ENCODE measurements around the gene BCL11B. TPM values are rescaled to one million over a fixed set of nuclear protein-coding genes. Genes with fewer than 3 reads are reported as not detected.
"Not testable (repeated sequence)": the region's sequence is repeated elsewhere in the genome, so short reads cannot be mapped to it uniquely, and the experiment has no call there.

BCL11B gene
- polyA plus RNA-seq, 4 donors, result 0.60 to 3.1 (median 2.5) TPM

DNA sequence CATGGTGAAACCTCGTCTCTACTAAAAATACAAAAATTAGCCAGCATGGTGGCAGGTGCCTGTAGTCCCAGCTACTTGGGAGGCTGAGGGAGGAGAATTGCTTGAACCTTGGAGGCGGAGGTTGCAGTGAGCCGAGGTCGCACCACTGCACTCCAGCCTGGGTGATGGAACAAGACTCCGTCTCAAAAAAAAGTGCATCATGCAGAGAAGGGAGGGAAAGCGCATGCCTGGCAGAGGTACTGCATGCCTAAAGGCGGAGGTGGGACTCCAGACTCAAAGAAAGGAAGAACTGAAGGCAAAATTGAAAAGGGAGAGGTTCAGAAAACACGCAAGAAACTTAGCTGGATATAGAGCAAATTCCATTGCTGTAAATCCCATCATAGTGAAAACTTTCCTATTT, 85.7 kb downstream of the BCL11B start:
- not testable (repeated sequence) for DNase-seq (ENCODE audit: low read depth in 4 of 4, low spot score in 3 of 4)

DNA sequence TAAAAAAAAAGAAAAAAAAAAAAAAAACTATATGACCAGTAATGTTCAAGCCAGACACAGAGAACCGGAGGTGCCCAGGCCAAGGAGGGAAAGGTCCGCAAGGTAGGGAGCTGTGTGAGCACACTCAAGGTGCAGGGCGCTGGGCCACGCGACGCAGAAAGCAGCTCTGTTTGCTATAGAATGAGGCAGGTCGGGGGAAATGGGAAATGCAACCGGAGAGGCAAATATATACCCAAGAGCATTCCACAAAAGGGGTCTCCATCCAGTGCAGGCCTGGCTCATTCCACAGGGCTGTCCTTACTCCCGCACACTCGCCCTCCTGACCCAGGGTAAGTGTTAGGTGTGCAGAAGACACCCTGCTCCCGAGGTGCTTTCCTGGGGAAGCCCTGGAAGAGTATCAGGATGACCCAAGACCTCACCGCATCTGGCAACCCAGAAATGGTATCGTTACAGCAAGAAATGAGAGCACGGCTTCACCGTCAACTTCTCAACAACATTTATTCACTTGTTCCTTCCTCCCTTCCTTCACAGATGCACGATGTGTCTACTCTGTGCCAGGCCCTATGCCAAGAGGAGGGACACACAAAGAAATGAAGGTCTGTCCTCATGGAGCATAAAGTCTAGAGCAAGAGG, 86.4 kb downstream of the BCL11B start:
- DNase-seq (ENCODE audit: low read depth in 4 of 4, low spot score in 3 of 4), result no peak

DNA sequence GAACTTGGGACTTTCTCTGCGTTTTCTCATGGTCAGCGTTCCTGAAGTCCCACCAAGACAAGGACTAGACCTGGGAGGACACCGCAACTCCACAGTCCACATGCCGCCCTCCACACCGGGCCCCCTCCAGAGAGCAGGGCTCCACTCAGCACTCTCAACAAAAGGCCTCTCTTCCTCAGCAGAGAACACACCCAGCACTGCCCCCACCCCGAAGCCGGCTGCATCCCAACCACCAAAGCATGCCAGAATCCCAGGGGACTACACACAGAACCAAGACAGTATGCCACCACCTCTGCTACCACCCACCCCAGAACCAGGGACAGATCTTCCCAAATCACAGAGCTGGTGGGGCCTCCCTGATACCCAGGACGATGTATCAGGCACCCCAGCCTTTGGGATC, 88.3 kb downstream of the BCL11B start:
- no peak for DNase-seq (ENCODE audit: low read depth in 4 of 4, low spot score in 3 of 4)

DNA sequence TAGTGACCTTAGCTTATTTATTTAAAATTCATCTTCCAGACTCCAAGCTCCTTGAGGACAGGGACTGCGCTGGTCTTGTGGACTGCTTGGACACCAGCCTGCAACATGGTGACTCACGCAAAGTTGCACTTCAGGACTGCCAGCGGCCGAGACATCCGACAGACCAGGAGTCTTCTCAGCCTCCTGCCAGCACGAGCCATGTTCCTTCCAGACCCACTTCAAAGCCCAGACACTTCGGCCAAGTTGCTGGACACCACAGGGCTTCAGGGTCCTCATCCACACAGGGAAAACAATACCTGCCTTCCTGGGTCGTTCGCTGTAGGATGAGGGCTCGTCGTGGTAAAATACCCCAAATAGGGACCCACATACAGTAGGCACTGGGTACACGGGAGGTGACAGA, 88.7 kb downstream of the BCL11B start:
- no peak for DNase-seq (ENCODE audit: low read depth in 4 of 4, low spot score in 3 of 4)

DNA sequence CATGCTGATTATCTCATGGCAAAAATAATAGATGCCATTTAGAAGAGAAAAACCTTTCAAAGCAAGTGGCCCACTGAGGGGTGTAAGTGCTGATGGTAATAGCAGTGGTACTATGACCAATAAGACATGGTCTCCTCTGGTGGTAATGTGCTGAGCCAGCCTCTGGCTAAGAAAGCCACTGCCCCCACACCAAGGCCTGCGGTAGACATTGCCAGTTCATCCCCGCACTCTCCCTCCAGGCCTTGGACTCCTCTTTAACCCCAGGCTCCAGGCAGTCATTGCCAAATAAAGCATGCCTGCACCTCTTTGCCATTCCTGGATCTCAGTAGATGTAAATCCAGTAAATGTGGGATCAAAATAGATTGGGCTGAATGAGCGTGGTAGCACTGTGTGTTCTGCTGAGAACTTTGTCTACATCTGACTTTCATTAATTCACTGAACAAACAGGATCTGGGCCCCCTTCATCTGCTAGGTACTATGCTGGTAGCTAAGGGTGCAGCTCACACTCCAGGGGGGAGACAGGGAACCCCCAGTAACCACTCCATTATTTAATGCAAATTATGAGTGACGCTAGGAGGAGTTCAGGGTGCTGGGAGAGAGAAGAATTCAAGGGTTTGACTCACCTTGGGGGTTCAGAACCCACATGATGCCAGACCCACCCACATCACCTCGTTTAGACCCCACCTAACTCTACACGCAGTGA, 89.3 kb downstream of the BCL11B start:
- no peak for DNase-seq (ENCODE audit: low read depth in 4 of 4, low spot score in 3 of 4)

DNA sequence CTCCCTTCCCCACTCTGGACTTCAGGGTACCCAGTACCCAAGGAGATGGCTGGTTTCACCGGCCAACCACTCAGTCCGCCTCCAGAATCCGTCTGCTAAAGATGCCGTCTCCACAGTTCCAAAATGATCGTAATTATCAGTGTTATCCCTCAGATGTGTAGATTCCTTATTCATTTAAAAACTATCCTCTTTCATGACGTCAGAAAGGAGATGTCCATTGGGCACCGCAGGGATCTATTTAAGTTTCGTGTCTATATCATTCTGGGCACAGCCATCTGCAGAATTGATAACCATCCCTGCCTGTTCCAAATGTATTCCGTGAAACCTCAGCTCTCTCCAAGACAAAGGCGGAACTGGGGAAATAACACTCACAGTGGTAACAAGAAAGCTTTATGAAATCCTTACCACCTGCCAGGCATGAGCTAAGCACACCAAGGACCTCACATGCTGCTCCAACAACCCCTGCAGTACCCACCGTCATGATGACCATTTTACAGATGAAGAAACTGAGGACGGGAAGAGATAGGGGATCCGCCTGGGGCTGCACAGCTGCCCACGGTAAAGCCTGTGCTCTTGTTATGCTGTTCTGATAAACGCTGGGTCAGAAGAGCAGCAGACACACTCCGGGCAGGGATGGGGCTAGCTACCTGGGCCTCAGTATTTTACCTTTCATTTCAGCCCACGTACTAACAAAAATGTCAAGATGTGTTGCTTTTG, 90.0 kb downstream of the BCL11B start:
- no peak for DNase-seq (ENCODE audit: low read depth in 4 of 4, low spot score in 3 of 4)

DNA sequence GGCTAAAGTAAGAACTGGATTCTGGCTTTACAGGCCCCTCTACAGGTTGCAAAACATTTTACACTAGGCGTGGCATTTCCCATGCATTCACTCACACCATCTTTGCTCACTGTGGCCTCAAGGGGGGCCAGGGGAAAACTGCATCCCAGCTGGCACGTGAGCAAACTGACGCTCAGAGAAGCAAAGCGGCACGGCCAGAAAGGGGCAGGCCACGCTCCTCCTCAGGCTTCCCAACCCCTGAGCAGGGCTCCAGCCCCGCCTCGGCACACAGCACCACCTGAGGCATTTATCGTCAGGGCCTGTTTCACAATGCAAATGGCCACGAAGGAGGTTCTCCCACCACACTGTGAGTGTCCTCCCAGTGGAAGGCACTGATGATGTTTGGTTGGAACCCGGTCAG, 90.8 kb downstream of the BCL11B start:
- DNase-seq (ENCODE audit: low read depth in 4 of 4, low spot score in 3 of 4), result no peak

DNA sequence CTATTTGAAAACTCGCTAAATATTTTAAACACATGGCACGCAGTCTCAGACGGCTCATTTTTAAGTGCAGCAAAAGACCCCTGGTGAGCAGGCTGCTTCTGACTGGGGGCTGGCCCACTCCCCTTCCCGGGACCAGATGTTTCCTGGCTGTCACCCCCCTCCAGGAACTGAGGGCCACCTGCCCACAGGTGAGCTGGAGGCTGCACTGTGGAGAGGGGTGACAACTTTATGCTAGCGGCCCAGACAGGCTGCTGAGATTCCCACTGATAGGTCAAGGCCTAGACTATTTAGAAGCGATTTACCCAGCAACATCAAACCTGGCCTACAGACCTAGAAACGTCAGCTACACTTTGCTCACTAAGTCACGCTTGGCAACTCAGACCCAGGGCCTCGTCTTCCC, 92.1 kb downstream of the BCL11B start:
- no peak for DNase-seq (ENCODE audit: low read depth in 4 of 4, low spot score in 3 of 4)

DNA sequence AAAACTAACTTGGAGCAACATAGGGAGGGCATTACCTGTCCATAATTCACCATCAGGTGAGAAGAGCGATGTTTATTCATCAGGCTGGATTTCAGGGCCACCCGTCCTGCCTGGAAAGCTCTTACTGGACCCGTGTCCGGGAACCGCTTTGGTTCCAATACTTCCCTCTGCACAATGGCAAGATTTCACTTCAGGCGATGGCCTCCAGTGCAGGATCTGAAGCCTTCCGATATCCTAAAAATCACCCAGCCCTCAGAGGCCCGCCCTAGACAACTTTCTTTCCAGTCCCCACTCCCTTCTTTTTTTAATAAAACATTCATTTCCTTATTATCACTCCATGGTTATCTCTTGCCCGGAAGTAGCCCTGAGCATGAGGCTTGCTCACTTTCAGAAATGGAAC, 92.5 kb downstream of the BCL11B start:
- no peak for DNase-seq (ENCODE audit: low read depth in 4 of 4, low spot score in 3 of 4)

DNA sequence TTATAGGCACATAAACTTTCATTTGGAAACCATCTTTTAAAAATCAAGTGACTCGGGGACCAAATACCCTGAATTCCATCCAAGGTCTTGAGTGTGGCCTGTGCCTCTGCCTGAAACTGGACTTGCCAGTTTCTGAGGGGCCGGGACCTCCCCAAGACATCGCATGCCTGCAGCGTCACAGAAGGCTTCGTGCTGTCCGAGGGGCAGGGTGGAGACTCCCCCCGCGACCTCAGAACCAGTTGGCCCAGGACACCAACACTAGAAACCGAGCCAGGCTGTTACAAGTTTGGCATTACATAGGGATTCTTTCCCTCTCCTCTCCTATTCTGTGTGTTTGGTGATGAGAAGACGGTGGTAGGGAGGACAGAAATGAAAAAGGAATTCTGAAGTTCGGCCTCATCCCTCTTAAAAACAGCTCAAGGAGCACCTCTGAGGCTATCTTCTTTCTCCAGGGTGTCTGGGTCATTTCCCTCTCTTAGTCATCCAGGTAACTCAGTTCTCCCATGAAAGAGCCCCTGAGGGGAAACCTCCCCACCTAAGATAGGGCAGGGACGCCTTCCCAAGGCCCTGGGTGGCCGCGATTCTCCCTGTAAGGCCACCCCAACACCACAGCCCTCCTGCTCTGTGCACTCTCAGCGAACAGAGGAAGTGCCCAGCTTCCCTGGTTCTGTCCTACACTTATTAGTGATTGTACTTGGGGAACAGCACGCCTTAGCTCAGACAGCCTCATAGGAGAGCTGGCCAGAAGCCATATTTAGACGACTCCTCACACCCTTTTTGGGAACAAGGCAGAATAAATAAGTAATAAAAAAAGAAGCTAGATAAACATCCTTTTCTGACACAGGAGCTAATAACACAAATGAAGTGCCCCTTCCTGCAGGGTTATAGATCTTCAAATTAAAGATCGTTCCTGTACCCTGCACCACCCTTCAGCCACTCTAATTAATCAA, 93.8 kb downstream of the BCL11B start:
- DNase-seq (ENCODE audit: low read depth in 4 of 4, low spot score in 3 of 4), result no peak

DNA sequence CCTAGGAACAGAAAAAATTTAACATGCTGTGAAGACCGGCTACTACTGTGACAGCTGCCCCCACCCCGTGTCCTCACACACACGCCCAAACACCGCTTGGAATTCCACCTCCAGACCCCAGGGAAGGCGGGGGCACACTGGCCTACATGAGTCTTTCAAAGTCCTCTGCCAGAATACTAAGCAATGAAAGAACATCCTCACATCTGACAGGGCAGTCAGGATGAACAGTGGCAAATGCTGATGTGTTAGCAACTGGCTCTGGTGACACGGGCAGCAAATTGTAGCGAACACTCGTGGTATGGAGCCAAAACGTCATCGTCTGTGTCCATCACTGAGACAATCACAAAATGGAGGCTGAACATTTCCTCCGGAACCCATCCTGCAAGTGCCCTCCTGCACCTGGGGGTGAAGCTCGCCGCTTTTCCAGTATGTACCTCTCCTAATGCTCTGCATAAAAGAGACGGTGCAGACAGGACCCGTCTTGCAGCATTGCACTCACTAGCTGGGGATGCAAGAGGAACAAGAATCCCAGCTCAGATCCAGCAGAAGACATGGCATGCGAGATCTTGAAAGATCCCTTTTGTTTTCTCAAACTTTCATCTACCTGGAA, 94.8 kb downstream of the BCL11B start:
- no peak for DNase-seq (ENCODE audit: low read depth in 4 of 4, low spot score in 3 of 4)

DNA sequence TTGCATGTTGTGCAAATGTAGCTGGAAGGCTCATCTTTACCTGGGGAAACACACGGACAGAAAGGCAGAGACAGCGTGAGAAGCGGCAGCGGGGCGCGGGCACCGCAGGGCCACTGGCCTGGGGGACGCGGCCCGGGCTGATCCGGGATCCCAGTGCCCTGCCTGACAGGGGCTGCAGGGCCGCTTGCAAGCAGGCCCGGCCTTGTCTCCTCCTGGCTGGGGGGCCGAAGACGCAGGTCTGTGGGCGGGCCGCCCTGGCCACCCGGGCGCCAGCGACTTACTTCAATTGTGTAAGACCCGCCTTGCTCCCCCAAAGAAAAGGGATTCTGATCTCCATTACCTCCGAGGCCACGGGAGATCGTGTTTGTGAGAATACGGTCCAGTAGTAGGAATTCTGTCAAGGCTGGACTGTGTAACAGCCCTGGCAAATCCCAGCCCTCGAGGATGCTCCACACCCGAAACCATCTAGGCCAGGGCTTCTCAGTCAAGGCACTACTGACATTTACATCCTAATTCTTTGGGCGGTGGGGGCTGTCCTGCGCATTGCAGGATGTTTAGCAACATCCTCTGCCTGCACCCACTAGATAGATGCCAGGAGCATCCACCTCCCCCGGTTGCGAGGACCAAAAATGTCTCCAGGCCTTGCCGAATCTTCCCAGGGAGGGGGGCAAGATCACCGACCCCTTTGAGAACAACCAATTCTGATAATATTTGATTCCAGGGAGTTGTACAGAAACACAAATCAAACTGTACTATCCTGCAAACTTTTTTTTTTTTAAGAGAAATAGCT, 95.6 kb downstream of the BCL11B start:
- no peak for DNase-seq (ENCODE audit: low read depth in 4 of 4, low spot score in 3 of 4)

DNA sequence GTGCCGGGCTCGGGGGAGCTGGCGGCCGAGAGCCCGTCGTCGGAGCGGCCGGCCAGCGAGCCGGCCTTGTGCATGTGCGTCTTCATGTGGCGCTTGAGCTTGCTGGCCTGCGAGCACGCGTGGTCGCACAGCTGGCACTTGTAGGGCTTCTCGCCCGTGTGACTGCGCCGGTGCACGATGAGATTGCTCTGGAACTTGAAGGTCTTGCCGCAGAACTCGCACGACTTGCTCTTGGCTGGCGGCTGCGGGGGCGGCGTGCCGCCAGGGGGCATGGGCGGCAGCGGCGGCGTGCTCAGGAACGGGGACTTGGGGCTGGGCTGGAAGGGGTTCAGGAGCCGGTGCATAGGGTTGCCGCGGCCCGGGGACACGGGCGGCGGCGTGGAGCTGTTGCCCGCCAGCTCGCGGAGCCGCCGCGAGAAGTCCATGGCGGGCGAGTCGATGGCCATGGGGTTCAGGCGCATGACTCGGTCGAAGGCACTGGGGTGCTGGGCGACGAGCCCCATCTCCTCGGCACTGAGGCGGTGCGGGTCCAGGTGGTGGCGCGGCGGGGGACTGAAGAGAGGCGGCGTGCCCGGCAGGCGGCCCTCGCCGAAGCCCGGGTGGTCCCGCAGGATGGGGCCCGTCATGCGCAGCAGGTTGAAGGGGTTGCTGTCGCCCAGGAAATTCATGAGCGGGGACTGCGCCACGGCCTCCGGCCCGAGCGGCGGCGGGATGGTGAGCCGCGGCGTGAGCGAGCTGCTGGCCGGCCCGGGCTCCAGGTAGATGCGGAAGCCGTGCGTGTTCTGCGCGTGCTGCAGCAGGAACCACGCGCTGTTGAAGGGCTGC, 96.5 kb downstream of the BCL11B start:
- no peak for DNase-seq (ENCODE audit: low read depth in 4 of 4, low spot score in 3 of 4)

DNA sequence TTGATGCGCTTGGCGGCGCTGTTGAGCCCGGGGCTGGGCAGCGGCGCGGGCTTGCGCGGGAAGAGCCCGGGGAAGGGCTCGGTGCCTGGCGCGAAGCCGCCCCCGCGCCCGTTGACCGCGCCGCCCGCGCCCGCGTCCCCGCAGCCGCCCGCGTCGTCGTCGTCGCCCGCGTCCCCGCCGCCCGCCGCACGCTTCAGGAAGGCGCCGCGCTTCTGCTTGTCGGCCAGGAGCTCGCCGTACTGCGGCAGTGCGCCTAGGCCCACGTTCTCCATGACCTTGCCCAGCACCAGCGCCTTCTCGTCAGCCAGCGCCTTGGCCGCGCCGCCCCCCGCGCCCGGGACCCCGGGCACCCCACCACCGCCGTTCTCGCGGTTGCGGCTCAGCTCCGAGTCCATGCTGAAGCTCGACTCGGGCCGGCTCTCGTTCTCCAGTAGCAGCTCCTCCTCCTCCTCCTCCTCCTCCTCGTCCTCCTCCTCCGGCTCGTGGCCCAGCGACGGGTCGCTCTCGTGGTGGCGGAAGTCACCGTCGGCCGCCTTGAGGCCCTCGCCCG, 97.2 kb downstream of the BCL11B start:
- DNase-seq (ENCODE audit: low read depth in 4 of 4, low spot score in 3 of 4), result no peak

DNA sequence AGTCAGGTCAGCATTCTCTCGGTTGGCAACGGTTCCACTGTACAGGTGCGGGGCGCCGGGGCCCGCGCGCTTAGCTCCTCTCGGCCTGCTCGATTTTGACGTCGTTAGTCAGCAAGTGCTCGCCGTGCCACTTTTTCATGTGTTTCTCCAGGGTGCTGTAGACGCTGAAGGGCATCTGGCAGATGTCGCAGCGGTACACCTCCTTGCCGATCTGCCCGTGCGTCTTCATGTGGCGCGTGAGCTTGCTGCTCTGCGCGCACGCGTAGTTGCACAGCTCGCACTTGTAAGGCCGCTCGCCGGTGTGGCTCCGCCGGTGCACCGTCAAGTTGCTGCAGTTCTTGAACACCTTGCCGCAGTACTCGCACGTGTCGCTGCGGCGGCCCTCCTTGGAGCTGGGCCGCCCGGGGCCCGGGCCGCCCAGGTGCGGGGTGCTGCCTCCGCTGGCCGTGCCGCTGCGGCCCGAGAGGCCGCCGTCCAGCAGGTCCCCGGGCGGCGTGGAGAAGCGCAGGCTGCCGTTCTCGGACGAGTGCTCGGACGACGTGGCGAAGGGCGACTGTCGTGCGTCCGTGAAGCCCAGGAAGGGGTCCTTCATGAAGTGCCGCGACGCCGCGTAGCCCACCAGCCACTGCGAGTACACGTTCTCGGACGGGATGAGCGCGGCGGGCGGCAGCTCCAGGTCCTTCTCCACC, 97.8 kb downstream of the BCL11B start:
- no peak for DNase-seq (ENCODE audit: low read depth in 4 of 4, low spot score in 3 of 4)

DNA sequence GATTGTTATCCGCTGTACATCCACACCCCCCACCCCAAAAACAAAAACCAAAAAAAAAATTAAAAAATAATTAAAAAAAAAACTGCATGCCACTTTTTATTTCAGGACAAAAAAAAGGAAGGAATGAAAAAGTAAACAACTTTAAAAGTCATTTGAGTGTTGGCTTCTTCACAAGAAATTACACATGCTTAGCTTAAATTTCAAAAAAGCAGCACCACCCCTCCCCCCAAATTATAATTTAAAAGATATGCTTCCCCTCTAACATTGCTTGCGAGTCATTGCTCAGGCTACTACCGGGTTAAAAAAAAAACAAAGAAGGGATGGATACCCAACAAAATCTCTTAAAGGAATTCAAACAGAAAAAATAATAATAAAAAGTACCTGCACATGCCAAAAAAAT, 98.5 kb downstream of the BCL11B start:
- DNase-seq (ENCODE audit: low read depth in 4 of 4, low spot score in 3 of 4), result no peak

DNA sequence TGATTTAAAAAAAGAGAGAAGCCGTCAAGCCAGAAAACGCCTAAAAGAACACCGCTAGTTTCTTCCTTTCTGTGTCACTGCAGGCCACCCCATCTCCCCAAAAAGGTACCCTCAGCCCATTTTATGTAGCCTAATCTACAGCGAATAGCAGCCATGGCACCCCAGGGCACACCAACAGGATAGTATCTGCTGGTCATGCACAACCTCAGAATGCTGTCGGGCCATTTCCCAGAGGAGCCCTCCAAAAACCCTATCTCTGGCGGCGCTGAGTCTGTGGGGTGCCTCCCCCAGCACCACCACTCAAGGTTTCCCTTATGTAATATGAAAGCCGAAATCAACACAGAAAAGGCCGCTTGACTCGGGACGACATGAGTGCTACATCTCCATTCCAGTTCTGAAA, 98.9 kb downstream of the BCL11B start:
- DNase-seq (ENCODE audit: low read depth in 4 of 4, low spot score in 3 of 4), result no peak

DNA sequence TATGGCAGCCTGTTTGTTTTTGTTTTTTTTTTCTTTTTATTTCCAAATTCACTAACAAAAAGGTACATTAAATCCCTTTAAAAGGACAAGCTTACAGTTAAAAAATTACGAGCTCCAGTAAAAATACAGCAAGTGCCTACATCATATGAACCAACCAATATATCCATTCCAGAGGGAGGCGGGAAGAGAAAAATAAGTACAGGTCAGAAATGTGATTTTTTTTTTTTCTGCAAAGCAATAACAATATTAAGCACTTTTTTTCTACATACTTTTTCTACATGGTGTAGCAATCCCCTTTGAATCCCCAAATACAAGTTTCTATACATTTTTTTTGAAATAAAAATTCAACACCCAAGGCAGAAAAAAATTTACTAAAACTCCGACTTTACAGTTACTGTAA, 100.6 kb downstream of the BCL11B start:
- no peak for DNase-seq (ENCODE audit: low read depth in 4 of 4, low spot score in 3 of 4)

Measured in left renal pelvis (tissue), 4 donors.